ENCODE measurements around the gene SMAD2. TPM values are rescaled to one million over a fixed set of nuclear protein-coding genes. Genes with fewer than 3 reads are reported as not detected.

Gene SMAD2
- total and polyA plus RNA-seq, 9 of the 15 experiments (the other 6 are each of a cell fraction or from before 2014, with no cell fraction given): 9.2 to 49.6 (median 33.7) TPM

DNA sequence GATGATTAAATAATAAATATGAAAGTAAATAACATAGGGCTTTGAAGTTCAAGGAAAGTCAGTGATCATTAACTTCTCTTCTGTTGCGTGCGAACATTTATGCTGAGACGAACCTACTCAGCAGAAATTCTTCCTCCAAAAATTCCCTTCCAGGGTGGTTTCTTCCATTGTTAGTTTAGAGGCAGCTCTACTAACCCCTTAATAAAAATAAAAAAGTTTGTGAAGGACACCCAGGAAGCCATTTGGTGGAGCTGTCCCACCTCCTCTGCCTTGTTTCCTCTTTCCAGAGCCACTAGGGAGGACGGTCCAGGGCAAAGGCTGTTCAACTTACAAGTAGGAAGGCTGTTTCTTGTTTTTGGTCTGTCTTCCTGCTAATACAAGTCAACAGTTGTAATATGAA, 2.1 kb upstream of the SMAD2 start:
- WGBS (ENCODE audit: insufficient coverage, low coverage, missing lambda C conversion rate): 76% methylated on average over 4 of the region's 4 CpGs
- in situ Hi-C loops (cut with MboI) (no loop called here), intact Hi-C loops (cut with micrococcal nuclease) (loop anchor here (1.0 to 5.0 kb wide), 4 partner anchors 35 to 160 kb away; no protein-coding TSS in a partner anchor)
- POLR2A ChIA-PET: interaction anchor here (0.5 kb wide), 1 partner anchor 219 kb away, joined by 3 read pairs; no protein-coding TSS in a partner anchor
- H3K27me3 ChIP-seq (ENCODE audit: control insufficient read depth in 2 of 2, insufficient read depth in 2 of 2, low read length in 2 of 2): no peaks in the 10 kb centered on the region
- no peaks in the 10 kb centered on the region for H3K9me3 ChIP-seq (replicated peaks; ENCODE audit: control insufficient read depth, insufficient read depth, low read depth, low read length)
- no peak overlapping the region for H3K4me3 ChIP-seq
- no peaks in the 10 kb centered on the region for H4K20me1 ChIP-seq (replicated peaks; ENCODE audit: control insufficient read depth, insufficient read depth, low read length)
- H3K27ac ChIP-seq (ENCODE audit: extremely low read depth, low read depth, low read length): no peak overlapping the region
- no peak for FAIRE-seq
- no peak overlapping the region for H3K9ac ChIP-seq (ENCODE audit: insufficient read depth in 1 of 2, low read depth in 2 of 2, low read length in 2 of 2)
- H3K36me3 ChIP-seq (ENCODE audit: control insufficient read depth, insufficient read depth, low read length): no peaks in the 10 kb centered on the region
- H3K9me1 ChIP-seq (ENCODE audit: control insufficient read depth, insufficient read depth, low read length): no peaks in the 10 kb centered on the region
- peaks cover 26% of the 10 kb centered on the region for H3K79me2 ChIP-seq (ENCODE audit: control insufficient read depth, insufficient read depth, low read length)
- no peak for ATAC-seq
- H2AFZ ChIP-seq (ENCODE audit: low read depth, low read length): peak overlapping the region; percentile 91
- peaks cover 7 to 9% of the 10 kb centered on the region in 2 experiments; a peak in 4 of 5 replicates for H3K4me1 ChIP-seq (replicated peaks in 1 of 2; ENCODE audit: control insufficient read depth in 2 of 2, insufficient read depth in 2 of 2, low read length in 2 of 2)
- CTCF ChIA-PET (ENCODE audit: low intra/inter-chr PET ratio): interaction anchor here (0.7 to 2.2 kb wide), 3 partner anchors 65 to 91 kb away, joined by 3 to 7 read pairs (median 4); no protein-coding TSS in a partner anchor
- BruUV-seq (replicated peaks): no TSS peak
- no peak overlapping the region for H3K4me2 ChIP-seq (ENCODE audit: insufficient read depth, low read length)
- DNase-seq (ENCODE audit: extremely low read depth in 1 of 4, low spot score in 3 of 4): no peak
- TF ChIP-seq CTCF (IDR thresholded peaks at IDR 0.05 in 2 of 3, conservative IDR thresholded peaks at IDR 0.05 in 1 of 3; ENCODE audit: insufficient read depth in 2 of 3, low read depth in 1 of 3, low read length in 3 of 3) (peak; percentile 18 to 56 (median 27); a peak in 3 of 6 replicates), KLF16 (IDR thresholded peaks at IDR 0.05) (no peak), EWSR1 (IDR thresholded peaks at IDR 0.05; ENCODE audit: borderline replicate concordance, low read depth, partially characterized antibody) (no peak), BHLHE40 (IDR thresholded peaks at IDR 0.05; ENCODE audit: low read length) (no peak), RAD21 (CRISPR knock-in tag; conservative IDR thresholded peaks at IDR 0.05 in 1 of 2, IDR thresholded peaks at IDR 0.05 in 1 of 2) (peak; percentile 62 to 67), REST (IDR thresholded peaks at IDR 0.05; ENCODE audit: borderline replicate concordance) (peak; percentile 9; the same call in 1 of the 2 replicates), REST (CRISPR knock-in tag; IDR thresholded peaks at IDR 0.05; ENCODE audit: low read depth) (no peak)
- TF ChIP-seq, protein P1, sequence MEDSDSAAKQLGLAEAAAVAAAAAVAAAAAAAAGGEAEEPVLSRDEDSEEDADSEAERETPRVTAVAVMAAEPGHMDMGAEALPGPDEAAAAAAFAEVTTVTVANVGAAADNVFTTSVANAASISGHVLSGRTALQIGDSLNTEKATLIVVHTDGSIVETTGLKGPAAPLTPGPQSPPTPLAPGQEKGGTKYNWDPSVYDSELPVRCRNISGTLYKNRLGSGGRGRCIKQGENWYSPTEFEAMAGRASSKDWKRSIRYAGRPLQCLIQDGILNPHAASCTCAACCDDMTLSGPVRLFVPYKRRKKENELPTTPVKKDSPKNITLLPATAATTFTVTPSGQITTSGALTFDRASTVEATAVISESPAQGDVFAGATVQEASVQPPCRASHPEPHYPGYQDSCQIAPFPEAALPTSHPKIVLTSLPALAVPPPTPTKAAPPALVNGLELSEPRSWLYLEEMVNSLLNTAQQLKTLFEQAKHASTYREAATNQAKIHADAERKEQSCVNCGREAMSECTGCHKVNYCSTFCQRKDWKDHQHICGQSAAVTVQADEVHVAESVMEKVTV (CRISPR knock-in tag; IDR thresholded peaks at IDR 0.05): peak; percentile 52; the same call in 1 of the 2 replicates
